Vagina (tissue), 2 donors: ENCODE results near the gene GPR158.

Experiments
- CTCF ChIP-seq, 3 experiments: fragments of 450-650 bp in 2 of 3; fragments of 200-600 bp in 1 of 3; sonication (generic) in 1 of 3; IDR thresholded peaks; one replicate each; pipeline ENCODE4 v1.5.1; 2017 to 2019; ENCODE audit warnings: antibody characterized with exemption in 3 of 3, mild to moderate bottlenecking in 2 of 3, moderate library complexity in 2 of 3
- POLR2AphosphoS5 ChIP-seq, 2 donors: sonication (generic); formaldehyde crosslinking; IDR thresholded peaks; one replicate each; pipeline ENCODE4 v1.9.0; 2017; ENCODE audit warnings: antibody characterized with exemption in 2 of 2, mild to moderate bottlenecking in 2 of 2, low read depth in 1 of 2; ENCODE audit not compliant: insufficient read depth in 1 of 2

- TF ChIP-seq CTCF (IDR thresholded peaks at IDR 0.05) (no peak), POLR2AphosphoS5 (IDR thresholded peaks at IDR 0.05; ENCODE audit: insufficient read depth in 1 of 2, low read depth in 1 of 2) (no peak)
Measured at GRCh38 chr10:25157650-25158049, 17.2 kb upstream of the GPR158 start.
